ENCODE results near the gene AKTIP. TPM values are rescaled to one million over a fixed set of nuclear protein-coding genes. Genes with fewer than 3 reads are reported as not detected.
"Not testable (repeated sequence)": the region's sequence is repeated elsewhere in the genome, so short reads cannot be mapped to it uniquely, and the experiment has no call there.

AKTIP gene
- 10 to 100 TPM; 40.4 to 54.8 (median 47.2) TPM for polyA plus RNA-seq (ENCODE audit: insufficient read length in 3 of 3)
- long read RNA-seq, donor 1, partial matches to known transcripts, result 0 of 6 reads
- long read RNA-seq, donor 1, other reads (novel, unspliced or antisense), result 0 of 6 reads
- long read RNA-seq, donor 2, partial matches to known transcripts, result 0 of 5 reads
- long read RNA-seq, donor 2, other reads (novel, unspliced or antisense), result 0 of 5 reads
- long read RNA-seq, donor 3, transcript AKTIP-202 (10 exons, 2,426 nt), result major isoform, 5 of 15 reads
- long read RNA-seq, donor 3, partial matches to known transcripts, result 0 of 15 reads
- long read RNA-seq, donor 3, other reads (novel, unspliced or antisense), result 8 of 15 reads
- long read RNA-seq, donor 4, partial matches to known transcripts, result 0 of 6 reads
- long read RNA-seq, donor 4, other reads (novel, unspliced or antisense), result 0 of 6 reads
- long read RNA-seq, donor 5, result 0 reads
- long read RNA-seq, donor 6, transcript AKTIP-214 (1 exons, 2,321 nt), result major isoform, 10 of 14 reads
- long read RNA-seq, donor 6, partial matches to known transcripts, result 0 of 14 reads
- long read RNA-seq, donor 6, other reads (novel, unspliced or antisense), result 0 of 14 reads
- long read RNA-seq, donor 7, partial matches to known transcripts, result 0 of 14 reads
- long read RNA-seq, donor 7, other reads (novel, unspliced or antisense), result 7 of 14 reads
- long read RNA-seq, donor 8, result 0 reads
- long read RNA-seq, donor 9, partial matches to known transcripts, result 0 of 4 reads
- long read RNA-seq, donor 9, other reads (novel, unspliced or antisense), result 0 of 4 reads
- long read RNA-seq, donor 10, transcript AKTIP-214 (1 exons, 2,321 nt), result major isoform, 5 of 8 reads
- long read RNA-seq, donor 10, partial matches to known transcripts, result 0 of 8 reads
- long read RNA-seq, donor 10, other reads (novel, unspliced or antisense), result 0 of 8 reads
- long read RNA-seq, donor 11, transcript AKTIP-214 (1 exons, 2,321 nt), result major isoform, 8 of 11 reads
- long read RNA-seq, donor 11, partial matches to known transcripts, result 0 of 11 reads
- long read RNA-seq, donor 11, other reads (novel, unspliced or antisense), result 0 of 11 reads
- long read RNA-seq, donor 12, transcript AKTIP-214 (1 exons, 2,321 nt), result major isoform, 6 of 6 reads
- long read RNA-seq, donor 12, partial matches to known transcripts, result 0 of 6 reads
- long read RNA-seq, donor 12, other reads (novel, unspliced or antisense), result 0 of 6 reads
- long read RNA-seq, donor 13, result 0 reads
- long read RNA-seq, donor 14, partial matches to known transcripts, result 0 of 10 reads
- long read RNA-seq, donor 14, other reads (novel, unspliced or antisense), result 5 of 10 reads
- long read RNA-seq, donor 15, partial matches to known transcripts, result 0 of 3 reads
- long read RNA-seq, donor 15, other reads (novel, unspliced or antisense), result 0 of 3 reads
- long read RNA-seq, donor 16, partial matches to known transcripts, result 0 of 19 reads
- long read RNA-seq, donor 16, other reads (novel, unspliced or antisense), result 12 of 19 reads

DNA sequence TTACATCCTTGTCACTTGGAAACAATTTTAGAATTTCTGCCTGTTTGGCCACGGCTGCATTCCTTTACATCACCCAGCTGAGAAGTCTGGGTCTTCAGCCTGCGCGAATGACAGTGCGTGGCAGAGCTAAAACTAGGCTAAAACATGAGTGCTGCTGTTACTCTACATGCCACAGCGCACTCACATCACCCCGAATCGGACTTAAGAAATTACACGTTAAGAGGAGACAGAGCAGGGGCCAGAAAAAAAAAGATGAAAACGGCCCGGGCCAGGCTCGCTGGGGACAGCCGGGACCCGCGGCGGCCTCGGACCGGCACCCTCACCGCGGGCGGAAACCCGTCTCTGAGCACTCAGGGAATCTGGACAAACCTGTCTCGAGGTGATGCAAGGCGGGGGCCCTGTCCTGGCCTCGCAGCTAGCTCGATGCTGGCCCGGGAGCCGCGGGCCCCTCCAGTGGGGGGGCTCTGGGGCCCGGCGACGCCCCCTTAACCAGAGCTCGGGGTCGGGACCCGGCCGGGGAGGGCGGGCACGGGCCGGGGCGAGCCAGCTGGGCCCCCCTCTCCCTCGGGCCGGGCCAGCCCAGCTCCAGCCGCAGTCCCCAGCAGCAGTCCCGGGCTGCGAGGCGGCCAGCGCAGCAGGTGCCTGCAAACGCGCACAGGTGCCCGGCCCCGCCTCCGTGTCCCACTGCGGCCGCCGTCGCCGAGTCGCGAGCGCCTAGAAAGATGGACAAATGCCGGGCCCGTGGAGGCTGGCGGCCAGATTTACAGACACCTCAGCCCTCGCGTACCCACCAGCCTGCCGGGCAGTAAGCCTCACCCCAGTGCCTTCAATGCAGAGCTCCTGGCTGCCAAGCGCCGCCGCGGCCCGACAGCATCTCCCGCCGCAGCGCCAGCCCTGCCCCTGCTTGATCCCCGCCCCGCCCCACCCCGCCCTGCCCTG lies at the start of gene AKTIP:
AKTIP (minus strand) TSS at position 879 of the 939 bp plus-strand sequence. CDS start 2,950 bp downstream, outside the sequence.
- DNase-seq (ENCODE audit: extremely low read depth in 1 of 11, low read depth in 9 of 11, low spot score in 4 of 11), result peak in 7 of 11 donors; percentile 20 to 63 (median 45)

DNA sequence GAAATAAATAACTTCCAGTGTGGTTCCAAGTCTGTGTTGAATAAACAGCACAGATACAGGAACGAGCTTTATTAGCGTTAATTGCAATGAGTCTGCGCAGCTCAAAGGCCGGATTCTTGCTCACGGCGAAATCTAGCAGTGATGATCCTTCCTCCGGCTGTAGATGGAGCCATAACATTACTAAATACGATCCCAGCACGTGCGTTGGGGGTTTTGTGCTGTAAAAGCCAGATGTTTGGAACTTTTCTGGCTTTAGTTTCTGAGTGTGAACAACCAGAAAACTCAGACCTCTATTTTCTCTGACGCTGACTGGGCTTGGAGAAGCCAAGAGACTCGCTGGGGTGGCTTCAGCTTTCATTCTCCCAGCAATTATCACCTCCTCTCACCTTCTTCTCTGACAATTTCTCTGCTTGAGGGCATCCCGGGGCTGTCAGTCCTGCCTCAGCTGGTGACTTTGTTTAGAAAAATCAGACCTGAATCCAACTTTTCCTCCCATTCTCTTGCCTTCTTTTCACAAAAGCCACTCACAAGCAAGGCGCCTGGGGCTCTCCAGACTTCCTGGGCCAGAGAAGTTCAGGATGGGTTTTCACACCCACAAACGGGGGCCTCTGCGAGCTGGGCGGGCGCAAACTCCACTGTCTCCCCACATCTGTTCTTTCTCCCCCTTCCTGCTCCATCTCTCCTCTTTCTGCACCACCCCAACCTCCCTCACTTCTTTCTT lies 47.1 kb upstream of the AKTIP start:
- DNase-seq (ENCODE audit: extremely low read depth in 1 of 11, low read depth in 9 of 11, low spot score in 4 of 11), result peak; percentile 64 to 90 (median 76)

DNA sequence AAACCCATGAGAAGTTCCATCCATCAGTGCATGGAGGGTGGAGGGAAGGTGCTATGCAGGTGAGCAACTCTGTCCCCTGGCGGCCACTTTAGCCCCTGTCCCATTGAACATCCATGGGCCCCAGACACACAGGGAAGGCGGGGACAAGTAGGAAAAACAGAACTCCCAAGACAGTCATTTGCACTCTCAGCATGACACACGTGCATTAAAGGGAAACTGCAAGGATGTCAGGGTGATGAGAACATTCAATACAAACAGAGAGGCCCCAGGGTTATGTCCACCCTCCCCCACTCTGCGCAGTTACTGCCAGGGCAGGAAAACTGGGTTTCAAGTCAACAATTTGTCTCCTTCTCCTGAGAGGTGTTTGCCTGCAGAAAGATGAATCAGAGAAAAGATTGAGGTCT lies 44.0 kb upstream of the AKTIP start:
- DNase-seq (ENCODE audit: extremely low read depth in 1 of 11, low read depth in 9 of 11, low spot score in 4 of 11), result no peak

DNA sequence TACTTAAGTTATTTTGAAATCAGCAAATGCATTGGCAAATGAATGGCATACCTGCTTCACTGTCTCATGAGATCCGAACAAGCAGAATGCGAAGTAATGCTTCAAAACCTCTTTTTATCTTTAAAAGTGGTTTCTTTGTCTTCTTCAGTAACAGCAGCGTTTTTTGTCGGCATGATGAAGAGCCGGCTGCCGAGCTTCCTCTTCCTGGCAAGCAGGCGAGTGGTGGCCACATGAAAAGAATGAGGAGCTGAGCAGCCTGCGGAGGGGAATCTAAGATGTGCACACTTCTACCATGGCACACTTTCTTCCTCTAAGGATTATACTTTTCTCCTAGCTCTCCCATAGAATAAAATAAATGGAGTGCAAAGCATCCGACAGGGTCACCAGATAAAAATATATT lies 42.4 kb upstream of the AKTIP start:
- DNase-seq (ENCODE audit: extremely low read depth in 1 of 11, low read depth in 9 of 11, low spot score in 4 of 11), result no peak

DNA sequence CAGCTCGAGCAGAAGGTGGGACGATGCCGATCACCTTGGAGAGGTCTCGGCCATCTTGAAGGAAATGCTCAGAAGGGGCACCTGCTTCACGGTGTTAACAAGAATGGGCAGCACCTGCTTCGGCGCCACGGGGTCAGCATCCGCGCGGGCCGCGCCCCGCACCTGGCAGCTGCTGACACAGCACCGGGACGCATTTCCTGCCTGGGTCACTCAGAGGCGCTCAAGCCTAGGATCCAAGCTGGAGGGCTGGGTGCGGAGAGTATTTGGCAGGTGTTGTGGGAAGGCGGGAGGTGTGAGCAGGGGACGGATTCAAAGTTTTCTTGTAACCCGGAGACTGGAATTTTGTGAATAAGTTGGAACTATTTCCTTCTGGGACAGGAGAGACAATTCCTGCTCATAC lies 39.3 kb upstream of the AKTIP start:
- no peak for DNase-seq (ENCODE audit: extremely low read depth in 1 of 11, low read depth in 9 of 11, low spot score in 4 of 11)

DNA sequence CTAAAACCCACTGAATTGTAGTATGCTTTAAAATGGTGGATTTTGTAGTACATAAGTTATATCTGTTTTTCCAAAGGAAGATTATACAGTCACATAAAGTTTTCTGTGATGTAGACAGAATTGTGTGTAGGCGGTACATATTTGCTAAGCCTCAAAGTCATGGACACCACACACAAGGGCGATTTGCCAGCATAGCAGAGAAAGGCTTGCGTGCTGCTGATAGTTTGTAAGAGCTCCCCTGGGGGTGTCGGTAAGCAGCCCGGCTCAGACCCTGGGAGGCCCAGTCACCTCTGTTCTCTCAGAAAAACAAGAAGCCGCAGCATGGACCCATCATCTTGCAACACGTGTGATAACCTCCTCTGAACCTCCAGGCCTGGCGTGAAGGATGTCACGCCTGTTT lies 38.3 kb upstream of the AKTIP start:
- DNase-seq (ENCODE audit: extremely low read depth in 1 of 11, low read depth in 9 of 11, low spot score in 4 of 11), result no peak

DNA sequence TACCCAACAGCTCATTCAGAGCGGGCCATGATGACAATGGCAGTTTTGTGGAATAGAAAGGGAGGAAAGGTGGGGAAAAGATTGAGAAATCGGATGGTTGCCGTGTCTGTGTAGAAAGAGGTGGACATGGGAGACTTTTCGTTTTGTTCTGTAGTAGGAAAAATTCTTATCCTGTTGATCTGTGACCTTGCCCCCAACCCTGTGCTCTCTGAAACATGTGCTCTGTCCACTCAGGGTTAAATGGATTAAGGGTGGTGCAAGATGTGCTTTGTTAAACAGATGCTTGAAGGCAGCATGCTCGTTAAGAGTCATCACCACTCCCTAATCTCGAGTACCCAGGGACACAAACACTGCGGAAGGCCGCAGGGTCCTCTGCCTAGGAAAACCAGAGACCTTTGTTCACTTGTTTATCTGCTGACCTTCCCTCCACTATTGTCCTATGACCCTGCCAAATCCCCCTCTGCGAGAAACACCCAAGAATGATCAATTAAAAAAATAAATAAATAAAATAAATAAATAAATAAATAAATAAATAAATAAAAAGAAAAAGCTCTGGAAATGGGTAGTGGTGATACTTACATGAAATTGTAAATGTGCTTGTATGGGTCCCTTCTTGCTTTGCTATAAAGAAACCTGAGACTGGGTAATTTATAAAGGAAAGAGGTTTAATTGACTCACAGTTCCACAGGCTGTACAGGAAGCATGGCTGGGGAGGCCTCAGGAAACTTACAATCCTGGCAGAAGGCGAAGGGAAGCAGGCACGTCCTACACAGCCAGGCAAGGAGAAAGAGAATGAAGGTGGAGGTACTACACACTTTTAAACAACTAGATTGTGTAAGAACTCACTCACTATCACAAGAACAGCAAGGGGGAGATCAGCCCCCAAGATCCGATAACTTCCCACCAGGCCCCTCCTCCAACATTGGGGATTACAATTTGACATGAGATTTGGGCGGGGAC lies 37.0 kb upstream of the AKTIP start:
- not testable (repeated sequence) for DNase-seq (ENCODE audit: extremely low read depth in 1 of 11, low read depth in 9 of 11, low spot score in 4 of 11)

DNA sequence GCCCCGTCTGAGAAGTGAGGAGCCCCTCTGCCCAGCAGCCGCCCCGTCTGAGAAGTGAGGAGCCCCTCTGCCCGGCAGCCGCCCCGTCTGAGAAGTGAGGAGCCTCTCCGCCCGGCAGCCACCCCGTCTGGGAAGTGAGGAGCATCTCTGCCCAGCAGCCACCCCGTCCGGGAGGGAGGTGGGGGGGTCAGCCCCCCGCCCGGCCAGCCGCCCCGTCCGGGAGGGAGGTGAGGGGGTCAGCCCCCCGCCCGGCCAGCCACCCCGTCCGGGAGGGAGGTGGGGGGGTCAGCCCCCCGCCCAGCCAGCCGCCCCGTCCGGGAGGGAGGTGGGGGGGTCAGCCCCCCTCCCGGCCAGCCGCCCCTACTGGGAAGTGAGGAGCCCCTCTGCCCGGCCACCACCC lies 36.3 kb upstream of the AKTIP start:
- DNase-seq (ENCODE audit: extremely low read depth in 1 of 11, low read depth in 9 of 11, low spot score in 4 of 11), result not testable (repeated sequence)

DNA sequence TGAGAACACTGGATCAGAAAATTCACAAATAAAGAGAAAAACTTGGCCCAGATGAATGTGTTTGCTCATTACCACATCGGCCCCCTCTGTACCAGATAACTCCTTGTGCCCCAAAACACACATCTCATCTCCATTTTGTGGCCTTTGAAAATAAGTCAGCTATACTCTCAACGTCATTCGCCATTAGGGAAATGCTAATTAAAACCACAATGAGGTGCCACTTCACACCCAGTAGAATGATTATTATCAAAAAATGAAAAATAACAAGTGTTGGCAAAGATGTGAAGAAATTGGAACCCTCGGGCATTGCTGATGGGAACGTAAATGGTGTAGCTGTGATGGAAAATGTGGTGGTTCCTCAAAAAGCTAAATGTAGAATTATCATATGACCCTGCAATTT lies 34.6 kb upstream of the AKTIP start:
- no peak for DNase-seq (ENCODE audit: extremely low read depth in 1 of 11, low read depth in 9 of 11, low spot score in 4 of 11)

DNA sequence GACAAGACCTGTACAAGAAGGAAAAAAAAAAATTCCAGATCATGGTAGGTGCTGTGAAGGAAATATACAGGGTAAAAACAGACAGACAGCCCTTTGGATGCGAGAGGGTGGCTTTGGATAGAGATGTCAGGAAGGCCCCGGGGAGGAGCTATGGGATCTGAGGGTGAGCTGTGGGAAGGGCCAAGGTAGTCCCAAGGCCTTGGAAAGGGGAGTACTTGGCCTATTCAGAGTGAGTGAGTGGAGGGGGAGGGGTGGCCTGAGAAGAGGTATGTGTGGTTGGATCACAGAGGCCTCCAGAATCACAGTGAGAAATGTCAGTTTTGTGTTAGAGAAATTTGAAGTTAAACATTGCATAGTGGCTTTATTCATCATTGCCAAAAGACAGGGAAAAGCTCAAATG lies 31.2 kb upstream of the AKTIP start:
- no peak for DNase-seq (ENCODE audit: extremely low read depth in 1 of 11, low read depth in 9 of 11, low spot score in 4 of 11)

DNA sequence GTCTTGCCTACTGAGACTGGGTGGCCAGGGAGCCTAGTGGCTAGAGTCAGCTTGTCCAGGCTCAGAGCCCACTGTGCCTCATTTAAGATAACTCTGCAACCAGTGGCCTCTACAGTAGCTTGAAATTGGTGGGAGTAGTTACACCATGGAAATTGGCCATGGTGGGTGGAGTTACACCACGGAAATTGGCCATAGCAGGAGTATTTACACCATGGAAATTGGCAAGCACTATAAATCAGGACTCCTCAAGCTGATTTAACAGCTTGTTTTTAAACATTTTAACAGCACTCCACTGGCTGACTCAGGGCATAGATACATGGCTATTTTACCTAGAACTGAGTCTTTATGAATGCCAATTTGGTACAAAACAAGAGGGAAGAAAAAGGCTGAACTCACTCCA lies 27.7 kb upstream of the AKTIP start:
- no peak for DNase-seq (ENCODE audit: extremely low read depth in 1 of 11, low read depth in 9 of 11, low spot score in 4 of 11)

DNA sequence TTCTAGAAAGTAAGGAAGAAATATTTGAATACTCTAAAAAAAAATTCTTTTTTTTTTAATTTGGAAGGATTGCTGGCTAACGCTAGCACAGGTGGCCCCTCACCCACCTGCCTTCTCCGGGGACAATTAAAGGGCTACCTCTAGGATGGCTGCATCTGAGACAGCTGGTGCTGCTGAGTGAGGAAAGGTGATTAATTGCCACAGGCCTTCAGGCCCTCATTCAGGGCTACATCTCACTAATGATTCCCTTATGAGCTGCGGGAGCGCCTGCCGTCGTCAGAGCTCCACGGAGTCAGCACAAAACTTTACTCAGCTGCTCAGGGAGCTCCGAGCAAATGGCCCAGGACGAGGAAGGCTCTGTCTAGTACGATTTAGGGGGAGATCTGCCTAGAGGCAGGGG lies 27.0 kb upstream of the AKTIP start:
- DNase-seq (ENCODE audit: extremely low read depth in 1 of 11, low read depth in 9 of 11, low spot score in 4 of 11), result peak in 1 of 11 donors; percentile 28

DNA sequence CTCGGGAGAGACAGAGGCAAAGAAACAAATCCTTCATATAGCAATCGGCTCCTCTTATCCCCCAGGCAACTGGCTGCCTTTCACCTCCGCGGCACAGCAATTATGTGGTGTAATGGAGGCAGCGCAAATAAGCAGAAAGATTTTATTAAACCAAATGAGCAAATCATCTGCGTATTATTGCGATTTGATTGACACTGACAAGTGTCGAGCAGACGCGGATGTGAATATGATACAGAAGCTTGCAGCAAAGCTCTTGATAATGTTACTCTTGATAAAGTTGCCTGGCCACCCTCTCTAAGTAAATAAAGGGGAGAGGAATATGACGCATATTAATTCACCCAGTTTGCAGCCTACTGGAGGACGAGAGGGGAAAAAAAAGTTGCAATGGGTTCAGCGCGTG lies 26.5 kb upstream of the AKTIP start:
- no peak for DNase-seq (ENCODE audit: extremely low read depth in 1 of 11, low read depth in 9 of 11, low spot score in 4 of 11)

DNA sequence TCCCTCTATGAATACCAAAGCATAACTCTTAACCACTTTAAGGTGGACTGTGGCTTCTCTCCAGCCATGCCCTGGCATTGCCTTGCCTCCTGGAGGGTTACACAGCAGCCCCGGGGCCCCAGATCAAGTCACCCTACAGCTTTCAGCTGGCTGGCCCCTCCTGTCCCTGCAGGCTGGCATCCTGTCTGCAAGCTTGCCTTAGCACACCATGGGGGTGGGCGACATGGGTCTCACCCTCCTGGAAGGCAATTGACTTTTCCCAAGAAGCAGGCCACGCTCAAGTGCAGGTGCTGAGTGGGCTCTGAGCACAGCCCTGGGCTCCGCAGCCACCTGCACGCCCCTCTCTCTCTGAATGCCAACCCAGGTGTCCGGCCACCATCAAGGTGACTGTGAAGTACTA lies 25.8 kb upstream of the AKTIP start:
- DNase-seq (ENCODE audit: extremely low read depth in 1 of 11, low read depth in 9 of 11, low spot score in 4 of 11), result no peak

DNA sequence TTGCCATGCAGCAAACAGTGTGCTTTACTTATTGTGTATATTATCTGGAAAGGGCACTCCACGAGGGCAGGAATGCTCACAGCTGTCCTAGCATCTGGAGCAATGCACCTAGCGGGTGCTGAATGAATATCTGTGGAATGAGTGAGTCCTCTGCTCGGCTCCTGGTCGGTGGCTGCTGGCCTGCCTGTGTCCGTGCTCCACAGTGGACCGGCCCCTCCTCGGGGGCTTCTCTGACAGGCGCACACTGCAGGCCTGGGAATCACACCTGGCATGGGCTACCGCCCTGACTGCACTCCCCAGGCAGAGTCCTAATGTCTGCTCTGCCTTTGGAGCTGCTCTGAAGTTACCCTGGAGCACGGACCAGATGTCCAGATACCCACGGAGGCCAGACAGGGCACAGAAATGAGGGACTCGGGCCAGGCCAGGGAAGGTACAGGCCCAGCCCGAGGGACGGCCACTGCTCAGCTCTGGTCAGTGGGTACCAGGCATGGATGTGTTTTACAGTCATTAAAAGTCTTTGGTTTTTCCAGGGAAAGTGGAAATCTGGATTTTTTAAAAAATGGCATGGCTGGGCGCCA lies 21.1 kb upstream of the AKTIP start:
- no peak for DNase-seq (ENCODE audit: extremely low read depth in 1 of 11, low read depth in 9 of 11, low spot score in 4 of 11)
